GM18508 (cell line): Measurements from ENCODE around the gene MRPL57.
"Not testable (repeated sequence)": the region's sequence is repeated elsewhere in the genome, so short reads cannot be mapped to it uniquely, and the experiment has no call there.

Source experiments
- ATAC-seq: cut with Tn5 transposase; IDR thresholded peaks from one replicate; pipeline ENCODE4 v1.9.1; 2021; ENCODE audit warnings: moderate number of reproducible peaks; ENCODE audit not compliant: insufficient read depth, unreplicated experiment

Gene MRPL57

DNA sequence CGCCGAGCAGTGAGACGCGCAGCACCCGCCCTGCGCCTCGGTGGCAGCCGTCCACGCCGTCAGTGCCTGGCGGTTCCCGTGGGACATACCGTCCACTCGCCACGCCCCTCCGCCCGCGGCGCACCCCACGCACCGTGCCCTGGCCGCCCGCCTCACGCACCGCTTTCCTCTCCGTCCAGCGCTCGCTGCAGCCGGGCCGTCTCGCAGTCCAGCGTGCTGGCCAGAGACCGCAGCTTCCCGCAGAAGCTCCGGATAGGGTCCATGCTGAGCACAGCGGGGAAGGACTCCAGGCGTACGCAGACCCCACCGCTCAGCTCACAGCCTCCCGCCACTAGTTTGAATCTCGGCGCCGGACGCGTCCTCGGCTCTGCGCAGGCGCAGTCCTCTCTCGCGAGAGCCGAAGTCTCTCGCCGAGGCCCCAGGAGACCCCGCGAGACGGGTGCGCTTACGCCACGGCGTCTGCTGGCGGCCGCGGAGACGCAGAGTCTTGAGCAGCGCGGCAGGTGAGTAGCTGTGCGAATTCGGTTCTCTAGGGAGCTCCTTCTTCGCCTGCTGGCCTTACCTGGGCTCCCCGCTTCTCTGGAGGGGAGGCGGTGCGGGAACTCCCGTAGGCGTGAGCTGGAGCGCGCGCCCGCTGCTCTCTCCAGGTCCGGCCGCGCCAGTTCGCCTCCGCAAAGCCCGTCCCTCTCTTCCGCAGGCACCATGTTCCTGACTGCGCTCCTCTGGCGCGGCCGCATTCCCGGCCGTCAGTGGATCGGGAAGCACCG lies at the start of gene MRPL57, which contains the start of gene SKA3:
TSS of gene MRPL57 (plus strand) at position 444 of the 767 bp plus-strand sequence. CDS start at position 703, 259 bp downstream.
TSS of gene SKA3 (minus strand) at position 338 of the 767 bp plus-strand sequence. CDS start at position 263, 75 bp downstream.
- ATAC-seq = peak; percentile 71

DNA sequence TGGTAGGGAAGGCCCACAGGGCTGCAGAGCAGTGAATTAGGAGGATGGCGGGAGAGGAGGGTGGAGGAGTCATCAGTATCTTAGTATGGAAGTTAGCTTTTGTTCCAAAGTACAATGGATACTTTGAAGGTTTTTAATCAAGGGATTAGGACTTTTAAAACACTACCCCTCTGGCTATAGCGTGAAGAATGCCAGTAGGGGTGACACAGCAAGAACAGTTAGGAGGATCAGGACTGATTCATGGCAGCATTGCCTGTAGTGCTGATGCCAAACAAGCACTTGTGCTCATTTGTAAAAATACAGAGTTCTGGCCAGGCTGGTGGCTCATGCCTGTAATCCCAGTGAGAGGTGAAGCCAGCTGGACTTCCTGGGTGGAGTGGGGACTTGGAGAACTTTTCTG lies 46.3 kb upstream of the MRPL57 start:
- ATAC-seq = no peak

DNA sequence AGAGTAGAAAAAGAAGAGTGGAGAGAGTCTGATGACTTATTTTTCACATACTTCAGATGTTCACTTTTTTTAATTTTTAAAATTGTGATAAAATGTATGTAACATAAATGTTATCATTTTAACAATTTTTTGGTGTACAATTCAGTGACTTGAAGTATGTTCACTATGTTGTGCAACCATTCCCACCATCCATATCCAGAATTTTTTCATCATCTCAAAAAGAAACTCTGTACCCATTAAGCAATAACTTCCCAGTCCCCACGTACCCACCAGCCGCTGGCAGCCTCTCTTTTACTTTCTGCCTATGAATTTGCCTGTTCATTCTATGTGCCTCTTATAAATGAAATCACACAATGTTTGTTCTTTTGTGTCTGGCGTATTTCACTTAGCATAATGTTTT lies 43.4 kb upstream of the MRPL57 start:
- ATAC-seq = no peak

DNA sequence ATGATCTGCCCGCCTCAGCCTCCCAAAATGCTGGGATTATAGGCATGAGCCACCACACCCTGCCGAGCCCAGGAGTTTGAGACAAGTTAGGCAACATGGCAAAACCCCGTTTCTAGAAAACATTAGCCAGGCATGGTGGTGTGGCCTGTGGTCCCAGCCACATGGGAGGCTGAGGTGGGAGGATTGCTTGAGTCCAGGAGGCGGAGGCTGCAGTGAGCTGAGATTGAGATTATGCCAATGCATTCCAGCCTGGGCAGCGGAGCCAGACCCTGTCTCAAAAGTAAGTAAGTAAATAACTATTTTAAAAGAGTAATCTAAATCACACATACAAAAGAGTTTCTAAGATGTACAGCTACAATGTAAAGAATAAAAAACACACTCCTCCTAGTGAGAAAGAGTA lies 42.0 kb upstream of the MRPL57 start:
- ATAC-seq = no peak

DNA sequence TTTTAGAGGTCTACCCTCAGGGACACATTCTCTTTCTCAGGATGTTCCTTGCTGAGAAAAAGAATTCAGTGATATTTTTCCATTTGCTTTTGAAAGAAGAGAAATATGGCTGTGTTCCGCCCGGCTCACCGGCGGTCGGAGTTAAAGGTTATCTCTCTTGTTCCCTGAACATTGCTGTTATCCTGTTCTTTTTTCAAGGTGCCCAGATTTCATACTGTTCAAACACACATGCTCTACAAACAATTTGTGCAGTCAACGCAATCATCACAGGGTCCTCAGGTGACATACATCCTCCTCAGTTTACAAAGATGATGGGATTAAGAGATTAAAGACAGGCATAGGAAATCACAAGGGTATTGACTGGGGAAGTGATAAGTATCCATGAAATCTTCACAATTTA lies 40.6 kb upstream of the MRPL57 start:
- not testable (repeated sequence) for ATAC-seq

DNA sequence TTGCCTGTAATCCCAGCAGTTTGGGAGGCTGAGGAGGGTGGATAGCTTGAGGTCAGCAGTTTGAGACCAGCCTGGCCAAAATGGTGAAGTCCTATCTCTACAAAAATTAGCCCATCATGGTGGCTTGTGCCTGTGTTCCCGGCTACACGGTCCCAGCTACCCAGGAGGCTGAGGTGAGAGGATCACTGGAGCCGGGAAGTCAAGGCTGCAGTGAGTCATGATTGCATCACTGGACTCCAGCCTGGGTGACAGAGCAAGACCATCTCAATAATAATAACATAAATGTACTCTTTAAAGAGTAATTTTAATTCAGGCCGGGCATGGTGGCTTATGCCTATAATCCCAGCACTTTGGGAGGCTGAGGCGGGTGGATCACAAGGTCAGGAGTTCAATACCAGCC lies 38.8 kb upstream of the MRPL57 start:
- ATAC-seq = no peak

DNA sequence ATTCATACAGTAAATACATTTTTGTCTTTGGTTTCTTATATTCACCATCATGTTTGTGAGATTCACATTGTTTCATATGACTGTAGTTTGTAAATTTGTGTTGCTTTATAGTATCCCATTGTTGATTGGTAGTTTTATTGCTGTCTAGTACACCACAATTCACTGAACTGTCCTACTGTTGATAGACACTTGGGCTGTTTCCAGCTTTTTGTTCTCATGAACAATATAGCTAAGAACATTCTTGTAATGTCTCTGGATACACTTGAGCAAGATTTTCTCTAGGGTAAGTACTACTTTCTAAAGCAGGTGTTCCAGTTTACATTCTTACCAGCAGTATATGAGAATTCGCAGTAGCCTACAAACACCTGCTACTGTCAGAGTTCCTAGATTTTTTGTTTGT lies 37.9 kb upstream of the MRPL57 start:
- no peak for ATAC-seq

DNA sequence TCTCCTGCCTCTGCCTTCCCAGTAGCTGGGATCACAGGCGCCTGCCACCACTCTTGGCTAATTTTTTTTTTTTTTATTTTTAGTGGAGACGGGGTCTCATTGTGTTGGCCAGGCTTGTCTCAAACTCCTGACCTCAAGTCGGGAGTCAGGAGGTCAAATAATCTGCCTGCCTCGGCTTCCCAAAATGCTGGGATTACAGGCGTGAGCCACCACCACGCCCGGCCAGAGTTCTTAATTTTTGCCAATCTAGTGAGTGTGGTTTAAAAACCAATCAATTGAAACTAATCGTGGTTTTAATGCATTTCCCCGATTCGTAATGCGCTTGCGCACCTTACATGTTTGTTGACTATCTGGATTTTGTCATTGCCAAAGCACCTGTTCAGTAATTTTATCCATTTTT lies 37.1 kb upstream of the MRPL57 start:
- ATAC-seq = no peak

DNA sequence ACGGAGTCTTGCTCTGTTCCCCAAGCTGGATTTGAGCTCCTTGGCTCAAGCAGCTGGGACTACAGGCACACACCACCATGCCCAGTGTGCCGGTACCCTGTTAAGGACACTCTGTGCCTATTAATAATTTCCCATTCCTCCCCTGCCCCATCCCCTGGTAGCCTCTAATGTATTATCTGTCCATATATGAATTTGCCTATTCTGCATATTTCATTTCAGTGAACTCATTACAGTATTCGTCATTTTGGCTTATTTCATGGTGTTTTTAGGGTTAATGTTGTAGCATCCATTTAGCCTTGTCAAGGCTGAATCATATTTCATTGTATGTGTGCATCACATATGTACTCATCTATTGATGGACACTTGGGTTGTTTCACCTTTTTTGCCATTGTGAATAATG lies 33.7 kb upstream of the MRPL57 start:
- no peak for ATAC-seq

DNA sequence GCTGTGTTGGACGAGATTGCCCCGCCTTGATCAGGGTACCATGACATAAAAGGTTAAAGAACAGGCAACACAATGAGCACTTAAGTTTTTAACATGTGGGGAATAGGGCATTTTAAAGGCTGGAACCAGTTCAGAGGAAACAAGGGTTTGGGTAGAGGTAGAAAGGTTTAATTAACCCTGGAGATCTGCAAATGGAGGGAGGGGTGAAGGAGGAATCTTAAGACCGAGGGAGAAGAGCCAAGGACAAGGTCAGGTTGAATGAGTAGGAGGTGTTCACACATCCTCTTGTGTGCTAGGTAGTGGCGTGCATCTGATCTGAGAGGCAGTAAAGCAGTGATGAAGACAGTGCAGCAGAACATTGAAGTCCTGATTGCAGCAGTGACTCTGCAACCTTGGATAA lies 28.6 kb upstream of the MRPL57 start:
- no peak for ATAC-seq

DNA sequence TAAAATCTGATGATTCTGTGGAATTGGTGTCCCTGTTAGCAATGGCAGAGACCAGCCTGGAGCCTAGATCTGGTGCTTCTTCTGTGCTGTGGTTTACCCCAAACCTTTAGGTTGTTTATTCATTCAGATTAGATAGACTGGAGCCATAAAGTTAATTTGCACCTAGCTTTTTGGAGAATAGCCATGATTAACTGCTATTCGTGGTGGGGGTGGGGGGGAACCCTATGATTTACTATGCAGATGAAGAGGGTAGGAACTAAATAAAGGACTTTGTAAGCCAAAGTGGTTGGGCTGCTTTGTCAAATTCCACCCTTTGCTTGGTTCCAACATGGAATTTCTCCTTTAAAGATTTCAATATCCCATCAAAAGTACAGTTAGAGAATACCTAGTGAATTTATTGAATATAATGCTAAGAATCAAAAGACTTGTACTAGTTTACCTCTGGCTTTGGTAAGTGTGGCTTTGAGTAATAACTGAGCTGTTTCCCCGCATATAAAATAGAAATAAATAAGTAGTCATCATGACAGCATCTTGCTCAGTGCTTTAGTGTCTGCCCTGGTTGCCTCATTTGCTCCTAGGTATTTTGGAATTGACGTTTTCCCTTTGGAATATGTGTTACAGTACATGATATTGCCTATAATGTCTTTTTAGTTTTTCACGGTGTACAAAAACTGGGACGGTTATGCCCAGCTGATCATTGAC lies 27.8 kb upstream of the MRPL57 start:
- no peak for ATAC-seq

DNA sequence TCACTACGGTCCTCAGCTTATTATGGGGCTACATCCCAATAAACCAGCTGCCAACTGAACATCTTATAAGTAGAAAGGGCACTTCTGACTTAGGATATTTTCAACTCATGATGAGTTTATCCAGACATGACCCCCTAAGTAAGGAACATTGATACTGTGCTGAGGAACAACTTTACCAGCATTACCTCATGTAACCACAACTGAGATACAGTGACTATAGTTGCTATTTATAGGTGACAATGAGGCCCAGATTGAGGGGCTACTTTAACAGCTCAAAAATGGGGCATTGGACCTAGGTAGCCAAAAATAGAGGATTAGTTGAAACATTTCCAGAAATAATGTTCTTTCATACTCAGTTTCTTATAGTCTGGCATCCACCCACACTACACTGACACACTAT lies 26.9 kb upstream of the MRPL57 start:
- no peak for ATAC-seq

DNA sequence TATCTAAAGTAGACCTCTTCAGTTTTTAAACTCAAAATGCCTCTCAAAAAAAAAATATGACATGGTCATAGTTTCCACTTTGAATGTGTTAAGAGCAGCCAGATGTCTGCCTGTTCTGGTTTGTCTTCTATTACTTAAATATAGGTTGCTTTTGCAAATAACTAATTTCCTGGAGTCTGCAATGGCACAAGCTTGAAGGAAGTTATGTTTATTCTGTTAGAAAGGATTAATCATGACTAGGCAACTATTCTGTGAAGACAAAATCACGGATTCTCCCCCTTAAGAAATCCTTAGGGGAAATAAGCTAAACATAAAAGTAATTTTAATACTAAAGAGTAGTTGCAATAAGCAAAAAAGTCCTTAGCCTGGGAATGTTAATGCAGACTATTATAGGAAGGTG lies 26.4 kb upstream of the MRPL57 start:
- no peak for ATAC-seq

DNA sequence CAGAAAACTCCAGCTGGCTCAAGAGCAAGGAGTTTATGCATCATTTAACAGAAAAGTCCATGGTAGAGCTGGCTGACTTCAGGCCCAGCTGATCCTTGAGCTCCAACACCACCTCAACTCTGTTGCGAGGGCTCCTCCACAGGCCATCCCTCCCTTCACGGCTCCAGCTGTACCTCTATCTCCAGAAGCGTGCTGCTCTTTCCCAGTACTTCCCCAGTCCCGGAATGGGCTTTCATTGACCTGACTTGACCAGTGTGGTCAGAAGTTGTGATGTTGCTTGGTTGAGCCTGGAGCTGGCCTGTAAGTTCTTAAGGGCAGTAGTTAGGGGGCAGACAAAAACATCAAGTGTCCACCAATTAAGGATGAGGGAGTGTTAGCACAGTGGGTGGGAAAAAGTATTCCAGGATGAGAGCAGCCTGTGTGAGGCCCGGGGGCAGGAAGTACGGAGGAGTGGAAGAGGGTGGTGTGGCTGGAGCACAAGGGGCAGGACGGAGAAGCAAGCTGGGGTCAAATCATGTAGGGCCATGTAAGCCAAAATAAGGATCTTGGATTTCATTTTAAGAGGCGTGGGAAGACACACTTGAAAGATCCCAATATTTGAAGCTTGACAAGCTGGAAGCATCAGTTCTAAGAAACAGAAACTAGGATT lies 24.1 kb upstream of the MRPL57 start:
- no peak for ATAC-seq

DNA sequence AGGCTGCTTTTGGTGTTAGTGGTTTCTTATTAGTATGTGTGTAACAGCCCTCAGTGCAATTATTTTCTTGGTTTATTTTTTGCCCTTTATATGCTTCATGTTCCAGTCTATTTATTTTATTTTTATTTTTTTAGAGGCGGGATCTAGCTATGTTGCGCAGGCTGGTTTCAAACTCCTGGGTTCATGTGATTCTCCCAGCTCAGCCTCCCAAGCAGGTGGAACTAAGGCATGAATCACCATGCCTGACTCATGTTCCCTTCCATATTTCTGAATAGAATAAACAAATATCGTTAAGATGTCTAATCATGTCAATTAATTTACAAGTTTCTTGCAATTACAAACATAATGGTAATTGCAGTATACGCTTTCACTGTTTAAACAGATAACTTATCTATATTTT lies 11.8 kb upstream of the MRPL57 start:
- ATAC-seq = no peak

DNA sequence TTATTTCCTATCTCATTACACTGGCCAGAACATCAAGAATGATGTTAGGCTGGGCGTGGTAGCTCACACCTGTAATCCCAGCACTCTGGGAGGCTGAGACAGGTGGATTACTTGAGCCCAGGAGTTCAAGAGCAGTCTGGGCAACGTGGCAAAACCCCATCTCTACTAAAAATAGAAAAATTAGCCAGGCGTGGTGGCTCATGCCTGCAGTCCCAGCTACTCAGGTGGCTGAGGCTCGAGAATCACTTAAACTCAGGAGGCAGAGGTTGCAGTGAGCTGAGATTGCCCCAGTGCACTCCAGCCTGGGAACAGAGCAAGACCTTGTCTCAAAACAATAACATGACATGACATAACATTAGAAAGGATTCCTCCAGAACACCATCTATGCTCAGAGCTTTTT lies 10.9 kb upstream of the MRPL57 start:
- not testable (repeated sequence) for ATAC-seq

DNA sequence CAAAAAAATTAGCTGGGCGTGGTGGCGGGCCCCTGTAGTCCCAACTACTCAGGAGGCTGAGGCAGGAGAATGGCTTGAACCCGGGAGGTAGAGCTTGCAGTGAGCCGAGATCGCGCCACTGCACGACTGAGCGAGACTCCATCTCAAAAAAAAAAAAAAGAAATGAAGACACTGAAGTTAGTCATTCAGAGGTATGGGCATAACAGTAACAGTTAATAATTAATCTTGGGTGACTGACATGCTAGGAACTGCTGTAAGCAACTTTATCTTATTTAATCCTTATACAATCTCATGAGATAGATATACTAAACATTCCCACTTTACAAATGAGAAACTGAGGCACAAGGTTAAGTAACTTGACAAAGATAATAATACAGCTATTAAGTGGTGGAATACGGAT lies 5.0 kb upstream of the MRPL57 start:
- ATAC-seq = no peak

DNA sequence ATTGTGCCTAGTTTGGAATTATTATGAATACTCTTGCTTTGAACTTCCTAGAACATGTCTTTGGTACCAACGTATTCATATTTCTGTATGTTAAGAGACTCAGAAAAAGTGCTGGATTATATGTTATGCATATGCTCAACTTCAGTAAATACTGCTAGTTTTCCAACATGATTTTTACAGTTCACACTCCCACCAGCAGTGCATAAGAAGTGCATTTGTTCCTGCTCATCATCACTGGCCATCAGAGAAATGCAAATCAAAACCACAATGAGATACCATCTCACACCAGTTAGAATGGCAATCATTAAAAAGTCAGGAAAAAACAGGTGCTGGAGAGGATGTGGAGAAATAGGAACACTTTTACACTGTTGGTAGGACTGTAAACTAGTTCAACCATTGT lies 2.7 kb upstream of the MRPL57 start:
- not testable (repeated sequence) for ATAC-seq

DNA sequence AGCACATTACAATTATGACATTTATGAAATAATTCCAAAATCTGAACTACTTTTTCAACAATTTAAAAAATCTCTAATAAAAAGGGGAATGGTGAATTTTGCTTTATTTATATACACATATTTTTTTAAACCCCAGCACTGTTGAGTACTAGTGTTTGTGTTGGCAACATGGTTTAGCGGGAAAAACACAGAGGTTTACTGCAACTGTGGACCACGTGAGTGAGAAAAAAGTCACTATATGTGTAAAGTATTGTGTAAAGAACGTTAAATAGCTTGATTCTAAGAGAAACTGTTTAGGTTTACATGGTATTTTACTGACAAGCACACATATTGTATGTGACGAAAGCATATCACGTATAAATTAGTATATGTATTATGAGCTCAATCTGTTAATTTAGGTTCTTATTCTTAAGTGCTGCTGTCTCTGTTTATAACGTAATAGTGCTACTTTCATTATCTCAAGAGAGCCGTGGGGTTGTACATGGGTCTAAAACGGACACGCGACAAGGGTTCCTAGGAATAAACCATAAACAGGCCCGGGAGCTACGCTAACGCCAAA lies 723 bp upstream of the MRPL57 start:
- no peak for ATAC-seq

DNA sequence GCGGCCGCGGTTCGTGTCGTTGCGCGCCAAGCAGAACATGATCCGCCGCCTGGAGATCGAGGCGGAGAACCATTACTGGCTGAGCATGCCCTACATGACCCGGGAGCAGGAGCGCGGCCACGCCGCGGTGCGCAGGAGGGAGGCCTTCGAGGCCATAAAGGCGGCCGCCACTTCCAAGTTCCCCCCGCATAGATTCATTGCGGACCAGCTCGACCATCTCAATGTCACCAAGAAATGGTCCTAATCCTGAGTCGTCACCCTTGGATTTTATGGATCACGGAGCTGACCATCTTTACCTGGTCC lies 475 bp downstream of the MRPL57 start:
- peak; percentile 7 for ATAC-seq

DNA sequence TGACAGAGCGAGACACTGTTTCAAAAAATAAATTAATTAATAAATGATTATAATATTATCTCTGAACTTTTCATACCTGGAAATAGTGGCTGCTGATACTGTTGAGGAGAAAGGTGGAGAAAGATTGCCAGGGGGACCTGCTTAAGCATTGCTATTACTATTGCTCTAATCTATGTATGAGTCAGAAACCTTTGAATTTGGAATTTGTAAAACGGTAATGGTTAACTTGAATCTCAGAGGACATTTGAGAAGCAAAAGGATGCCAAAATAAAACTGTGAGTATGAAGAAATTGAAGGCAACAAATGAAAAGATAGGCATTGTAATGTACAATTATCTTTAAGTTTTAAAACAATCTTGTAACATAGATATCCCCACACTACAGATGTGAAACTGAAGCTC lies 5.2 kb downstream of the MRPL57 start:
- ATAC-seq = no peak
